ENCODE data around the gene WDR31. TPM values are rescaled to one million over a fixed set of nuclear protein-coding genes. Genes with fewer than 3 reads are reported as not detected.

WDR31 gene
- total RNA-seq, 4 donors from 2014 or later: 1.3 to 2.8 (median 2.1) TPM

- no peak overlapping the region for H3K27ac ChIP-seq (replicated peaks in 1 of 4)
- peaks cover 0 to 68% (median 10%) of the 10 kb centered on the region in 4 donors for H3K27me3 ChIP-seq
- no peak overlapping the region for H3K4me3 ChIP-seq
- DNase-seq (ENCODE audit: extremely low spot score): no peak
- no peaks in the 10 kb centered on the region for H3K9me3 ChIP-seq
- 78% methylated on average over 5 of the region's 6 CpGs for WGBS
- peaks cover 0 to 16% (median 15%) of the 10 kb centered on the region in 4 donors for H3K4me1 ChIP-seq
- no peaks in the 10 kb centered on the region for H3K36me3 ChIP-seq
- TF ChIP-seq POLR2A (IDR thresholded peaks at IDR 0.05; ENCODE audit: low read depth) (no peak), EP300 (IDR thresholded peaks at IDR 0.05) (no peak)
- intact Hi-C loops (cut with DNase I): no loop called here
These were observed 11.9 kb upstream of the WDR31 start for GRCh38 chr9:113352006-113352405.

GRCh38 chr9:113350937-113351336 lies 10.9 kb upstream of the WDR31 start:
- H3K36me3 ChIP-seq: no peaks in the 10 kb centered on the region
- no peak overlapping the region for H3K4me3 ChIP-seq
- TF ChIP-seq EP300 (IDR thresholded peaks at IDR 0.05) (no peak), POLR2AphosphoS5 (IDR thresholded peaks at IDR 0.05) (no peak), CTCF (IDR thresholded peaks at IDR 0.05) (no peak)
- peaks cover 0 to 63% (median 10%) of the 10 kb centered on the region in 4 donors for H3K27me3 ChIP-seq
- intact Hi-C loops (cut with DNase I): no loop called here
- no peaks in the 10 kb centered on the region for H3K9me3 ChIP-seq
- DNase-seq (ENCODE audit: extremely low spot score): no peak
- H3K4me1 ChIP-seq: peaks cover 0 to 16% (median 15%) of the 10 kb centered on the region in 4 donors
- H3K27ac ChIP-seq (replicated peaks in 1 of 4): no peak overlapping the region
- WGBS: 51% methylated on average over 6 of the region's 6 CpGs

- Histone ChIP-seq H3K9me3 (no peaks in the 10 kb centered on the region), H3K27ac (replicated peaks in 1 of 4) (no peak overlapping the region), H3K36me3 (no peaks in the 10 kb centered on the region), H3K4me1 (peaks cover 0 to 16% (median 15%) of the 10 kb centered on the region in 4 donors), H3K4me3 (peak overlapping the region; percentile 52 to 67 (median 58)), H3K27me3 (peaks cover 0 to 58% (median 10%) of the 10 kb centered on the region in 4 donors)
- no peak for DNase-seq (ENCODE audit: extremely low spot score)
- intact Hi-C loops (cut with DNase I): no loop called here
- TF ChIP-seq CTCF (IDR thresholded peaks at IDR 0.05): no peak
- no peak for TF ChIP-seq POLR2A (IDR thresholded peaks at IDR 0.05; ENCODE audit: low read depth)
- TF ChIP-seq EP300 (IDR thresholded peaks at IDR 0.05): no peak
- TF ChIP-seq POLR2AphosphoS5 (IDR thresholded peaks at IDR 0.05): no peak
- WGBS: 17% methylated on average over 14 of the region's 14 CpGs
These were observed 10.1 kb upstream of the WDR31 start for GRCh38 chr9:113350107-113350661.

GRCh38 chr9:113349445-113350094 lies 9.5 kb upstream of the WDR31 start, which contains the start of gene BSPRY:
TSS of gene BSPRY (plus strand) at chr9:113349541. CDS start at chr9:113349580, 39 bp downstream.
- no peak for DNase-seq (ENCODE audit: extremely low spot score)
- WGBS: 3% methylated on average over 12 of the region's 71 CpGs
- Histone ChIP-seq H3K4me1 (peaks cover 0 to 17% (median 16%) of the 10 kb centered on the region in 4 donors), H3K27ac (replicated peaks in 1 of 4) (no peak within 1 kb of the TSS), H3K36me3 (no peaks in the 10 kb centered on the region), H3K27me3 (peaks cover 0 to 51% (median 10%) of the 10 kb centered on the region in 4 donors), H3K4me3 (peak within 1 kb of the TSS; percentile 52 to 67 (median 58)), H3K9me3 (no peaks in the 10 kb centered on the region)
- TF ChIP-seq POLR2AphosphoS5 (IDR thresholded peaks at IDR 0.05): no peak
- TF ChIP-seq EP300 (IDR thresholded peaks at IDR 0.05): no peak
- no peak for TF ChIP-seq POLR2A (IDR thresholded peaks at IDR 0.05; ENCODE audit: low read depth)
- no peak for TF ChIP-seq CTCF (IDR thresholded peaks at IDR 0.05)
- intact Hi-C loops (cut with DNase I): loop anchor here (10.0 kb wide), 1 partner anchor 55 kb away; the partner anchor contains the start of gene ALAD

GRCh38 chr9:113349066-113349444 lies 9.0 kb upstream of the WDR31 start:
- 27% methylated on average over 13 of the region's 13 CpGs for whole genome bisulfite sequencing
- H3K27me3 ChIP-seq: peaks cover 0 to 46% (median 10%) of the 10 kb centered on the region in 4 donors
- no peak overlapping the region for H3K27ac ChIP-seq (replicated peaks in 1 of 4)
- intact Hi-C loops (cut with DNase I): loop anchor here (10.0 kb wide), 1 partner anchor 56 kb away; the partner anchor contains the start of gene ALAD
- no peaks in the 10 kb centered on the region for H3K9me3 ChIP-seq
- no peaks in the 10 kb centered on the region for H3K36me3 ChIP-seq
- peaks cover 2 to 22% (median 19%) of the 10 kb centered on the region in 4 donors for H3K4me1 ChIP-seq
- no peak for DNase-seq (ENCODE audit: extremely low spot score)
- H3K4me3 ChIP-seq: peak overlapping the region; percentile 52 to 67 (median 58)
- no peak for TF ChIP-seq POLR2A (IDR thresholded peaks at IDR 0.05; ENCODE audit: low read depth)
- TF ChIP-seq POLR2AphosphoS5 (IDR thresholded peaks at IDR 0.05): no peak
- TF ChIP-seq EP300 (IDR thresholded peaks at IDR 0.05): no peak
- TF ChIP-seq CTCF (IDR thresholded peaks at IDR 0.05): no peak
